ENCODE results near the gene LYPD5.

Gene LYPD5

DNA sequence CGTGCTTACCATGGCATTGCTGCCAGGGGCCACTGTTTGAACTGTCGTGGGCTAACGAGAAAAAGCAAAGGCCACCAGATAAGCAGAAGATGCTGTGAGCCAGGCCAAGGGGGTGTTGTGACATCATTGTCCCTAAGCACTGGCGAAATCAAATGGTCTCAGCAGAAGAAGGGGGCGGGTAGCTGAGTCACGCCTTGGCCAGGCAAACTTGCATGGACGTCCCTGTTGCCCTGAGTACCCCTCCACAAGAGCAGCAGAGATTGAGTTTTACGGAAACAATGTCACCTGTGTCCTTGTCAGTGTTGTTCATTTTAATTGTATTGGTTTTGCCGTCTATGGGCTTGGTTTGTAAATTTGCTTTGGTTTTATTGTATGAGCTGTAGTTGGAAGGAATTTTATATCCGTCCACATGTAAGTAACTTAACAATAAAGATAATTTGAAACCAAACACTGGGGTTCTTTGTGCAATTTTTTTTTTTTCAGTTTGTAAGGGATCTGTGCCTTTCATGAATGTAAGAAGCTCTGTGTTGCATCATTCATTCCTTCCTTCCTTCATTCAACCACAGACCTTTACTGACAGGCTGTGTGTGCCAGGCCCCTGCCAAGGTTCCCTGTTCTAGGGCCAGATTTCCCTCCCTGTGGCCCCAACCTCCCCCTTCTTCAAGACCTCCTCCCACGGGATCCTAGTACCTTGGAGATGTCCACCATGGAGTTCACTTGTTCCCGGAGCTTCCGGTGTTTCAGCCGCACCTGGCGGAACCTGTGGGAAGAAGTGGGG lies 33.8 kb downstream of the LYPD5 start:
- no peaks in the 10 kb centered on the region for H3K9me3 ChIP-seq (ENCODE audit: low read length)

DNA sequence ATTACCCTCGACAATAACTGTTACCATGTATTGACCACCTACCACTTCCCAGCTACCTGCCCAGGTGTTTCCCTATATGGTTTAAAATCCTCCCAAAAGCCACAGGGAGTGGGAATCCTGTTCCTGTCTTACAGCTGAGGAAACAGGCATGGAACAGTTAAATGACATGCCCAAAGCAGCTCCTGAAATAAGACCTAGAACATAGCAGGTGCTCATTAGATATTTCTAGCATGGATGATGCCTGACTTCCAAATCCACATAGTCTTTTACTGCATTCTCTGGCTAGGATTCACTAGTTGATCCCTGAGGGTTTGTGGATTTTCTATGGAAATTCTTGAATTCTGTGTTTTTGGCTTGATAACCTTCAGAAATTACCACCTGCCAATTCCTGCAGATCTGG lies 34.4 kb downstream of the LYPD5 start:
- Histone ChIP-seq H3K27me3 (ENCODE audit: insufficient read depth, low read length) (no peaks in the 10 kb centered on the region), H3K27ac (ENCODE audit: low read depth, low read length, poor library complexity, severe bottlenecking) (peak overlapping the region; percentile 97), H3K9me2 (ENCODE audit: low read depth, low read length) (no peaks in the 10 kb centered on the region), H2AFZ (ENCODE audit: low read length) (no peak overlapping the region), H3F3A (ENCODE audit: insufficient read depth, low read length) (no peaks in the 10 kb centered on the region), H3K9me3 (ENCODE audit: low read length) (no peaks in the 10 kb centered on the region), H3K9ac (ENCODE audit: low read length) (no peak overlapping the region), H3K4me1 (ENCODE audit: insufficient read depth, low read length, severe bottlenecking) (peaks cover 26% of the 10 kb centered on the region), H4K20me1 (ENCODE audit: insufficient read depth, low read length) (no peaks in the 10 kb centered on the region), H3K79me2 (ENCODE audit: insufficient read depth, low read length) (no peaks in the 10 kb centered on the region), H3K4me2 (ENCODE audit: low read length) (no peak overlapping the region), H3K4me3 (ENCODE audit: low read depth, low read length, poor library complexity, severe bottlenecking) (no peak overlapping the region), H3K36me3 (ENCODE audit: insufficient read depth, low read length) (peaks cover 34% of the 10 kb centered on the region; the same call in 1 of the 2 replicates)
- TF ChIP-seq, protein P1, sequence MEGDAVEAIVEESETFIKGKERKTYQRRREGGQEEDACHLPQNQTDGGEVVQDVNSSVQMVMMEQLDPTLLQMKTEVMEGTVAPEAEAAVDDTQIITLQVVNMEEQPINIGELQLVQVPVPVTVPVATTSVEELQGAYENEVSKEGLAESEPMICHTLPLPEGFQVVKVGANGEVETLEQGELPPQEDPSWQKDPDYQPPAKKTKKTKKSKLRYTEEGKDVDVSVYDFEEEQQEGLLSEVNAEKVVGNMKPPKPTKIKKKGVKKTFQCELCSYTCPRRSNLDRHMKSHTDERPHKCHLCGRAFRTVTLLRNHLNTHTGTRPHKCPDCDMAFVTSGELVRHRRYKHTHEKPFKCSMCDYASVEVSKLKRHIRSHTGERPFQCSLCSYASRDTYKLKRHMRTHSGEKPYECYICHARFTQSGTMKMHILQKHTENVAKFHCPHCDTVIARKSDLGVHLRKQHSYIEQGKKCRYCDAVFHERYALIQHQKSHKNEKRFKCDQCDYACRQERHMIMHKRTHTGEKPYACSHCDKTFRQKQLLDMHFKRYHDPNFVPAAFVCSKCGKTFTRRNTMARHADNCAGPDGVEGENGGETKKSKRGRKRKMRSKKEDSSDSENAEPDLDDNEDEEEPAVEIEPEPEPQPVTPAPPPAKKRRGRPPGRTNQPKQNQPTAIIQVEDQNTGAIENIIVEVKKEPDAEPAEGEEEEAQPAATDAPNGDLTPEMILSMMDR (IDR thresholded peaks at IDR 0.05; ENCODE audit: low read length) = no peak
- no peak for TF ChIP-seq EZH2 (IDR thresholded peaks at IDR 0.05; ENCODE audit: borderline replicate concordance, low read length)

More for the DNA sequence above, 33.8 kb downstream of the LYPD5 start:
- Histone ChIP-seq H3K4me2 (ENCODE audit: low read length) (no peak overlapping the region), H3K9me2 (ENCODE audit: low read depth, low read length) (no peaks in the 10 kb centered on the region), H3F3A (ENCODE audit: insufficient read depth, low read length) (no peaks in the 10 kb centered on the region), H3K27me3 (ENCODE audit: insufficient read depth, low read length) (no peaks in the 10 kb centered on the region), H3K27ac (ENCODE audit: low read depth, low read length, poor library complexity, severe bottlenecking) (peak overlapping the region; percentile 97), H3K4me1 (ENCODE audit: insufficient read depth, low read length, severe bottlenecking) (peaks cover 26% of the 10 kb centered on the region), H3K36me3 (ENCODE audit: insufficient read depth, low read length) (peaks cover 36% of the 10 kb centered on the region; the same call in 1 of the 2 replicates), H3K4me3 (ENCODE audit: low read depth, low read length, poor library complexity, severe bottlenecking) (no peak overlapping the region), H3K79me2 (ENCODE audit: insufficient read depth, low read length) (no peaks in the 10 kb centered on the region), H2AFZ (ENCODE audit: low read length) (no peak overlapping the region), H4K20me1 (ENCODE audit: insufficient read depth, low read length) (no peaks in the 10 kb centered on the region), H3K9ac (ENCODE audit: low read length) (no peak overlapping the region)
- TF ChIP-seq, protein P1 (IDR thresholded peaks at IDR 0.05; ENCODE audit: low read length) = no peak
- TF ChIP-seq EZH2 (IDR thresholded peaks at IDR 0.05; ENCODE audit: borderline replicate concordance, low read length) = no peak

DNA sequence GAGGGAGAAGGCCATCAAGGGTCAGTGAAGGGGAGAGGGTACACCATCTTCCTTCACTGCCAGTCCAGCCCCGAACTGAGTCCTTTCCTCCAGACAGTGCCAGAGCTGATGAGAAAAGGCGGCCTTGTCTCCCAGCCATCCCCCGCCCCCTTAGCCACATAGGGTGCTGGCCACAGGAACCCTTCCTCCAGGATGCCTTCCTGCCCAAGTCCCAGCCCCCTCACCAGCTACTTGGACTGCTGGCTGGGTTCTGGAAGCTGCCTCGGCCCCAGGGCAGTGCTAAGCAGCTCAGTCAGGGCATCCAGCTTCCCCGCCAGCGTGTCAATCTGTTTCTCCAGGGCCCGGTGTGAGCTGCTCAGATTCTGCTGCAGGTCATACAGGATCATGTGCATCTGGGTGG lies 34.9 kb downstream of the LYPD5 start:
- Histone ChIP-seq H3F3A (ENCODE audit: insufficient read depth, low read length) (no peaks in the 10 kb centered on the region), H3K4me2 (ENCODE audit: low read length) (no peak overlapping the region), H4K20me1 (ENCODE audit: insufficient read depth, low read length) (no peaks in the 10 kb centered on the region), H3K36me3 (ENCODE audit: insufficient read depth, low read length) (peaks cover 29% of the 10 kb centered on the region; the same call in 1 of the 2 replicates), H3K4me1 (ENCODE audit: insufficient read depth, low read length, severe bottlenecking) (peaks cover 26% of the 10 kb centered on the region), H3K9me3 (ENCODE audit: low read length) (no peaks in the 10 kb centered on the region), H2AFZ (ENCODE audit: low read length) (no peak overlapping the region), H3K9me2 (ENCODE audit: low read depth, low read length) (no peaks in the 10 kb centered on the region), H3K79me2 (ENCODE audit: insufficient read depth, low read length) (no peaks in the 10 kb centered on the region), H3K27me3 (ENCODE audit: insufficient read depth, low read length) (no peaks in the 10 kb centered on the region), H3K4me3 (ENCODE audit: low read depth, low read length, poor library complexity, severe bottlenecking) (no peak overlapping the region), H3K27ac (ENCODE audit: low read depth, low read length, poor library complexity, severe bottlenecking) (peak overlapping the region; percentile 97), H3K9ac (ENCODE audit: low read length) (no peak overlapping the region)
- no peak for TF ChIP-seq EZH2 (IDR thresholded peaks at IDR 0.05; ENCODE audit: borderline replicate concordance, low read length)
- TF ChIP-seq, protein P1 (IDR thresholded peaks at IDR 0.05; ENCODE audit: low read length) = no peak
